GM12873 (cell line): ENCODE measurements around the gene CBR3.
A peak's percentile ranks its signal among the peaks of the same experiment; 100 is the strongest.

Experiments used
- CTCF ChIP-seq: IDR thresholded peaks from 2 replicates; pipeline ENCODE4 v1.5.1; 2012; ENCODE audit warnings: low read depth, mild to moderate bottlenecking, moderate library complexity, low read length, control low read depth; ENCODE audit not compliant: insufficient read depth; ENCODE audit errors: missing control alignments

The CBR3 gene

GRCh38 chr21:36125512-36126207, 9.2 kb upstream of the CBR3 start:
- peak; percentile 96 for TF ChIP-seq CTCF

GRCh38 chr21:36126208-36126565, 8.7 kb upstream of the CBR3 start:
- TF ChIP-seq CTCF: no peak

GRCh38 chr21:36126621-36127110, 8.2 kb upstream of the CBR3 start:
- TF ChIP-seq CTCF: peak; percentile 1

- TF ChIP-seq CTCF: no peak
Measured at GRCh38 chr21:36127250-36127904, 7.5 kb upstream of the CBR3 start.

GRCh38 chr21:36127977-36128376, 6.9 kb upstream of the CBR3 start:
- peak; percentile 1 for TF ChIP-seq CTCF

GRCh38 chr21:36129219-36129618, 5.7 kb upstream of the CBR3 start:
- TF ChIP-seq CTCF: no peak

- no peak for TF ChIP-seq CTCF
Measured at GRCh38 chr21:36132696-36133095, 2.2 kb upstream of the CBR3 start.
